A673 (cell line): ENCODE data around the gene SYNE2.

Experiments
- EZH2 ChIP-seq: fragments of 200-600 bp; sonication (generic); IDR thresholded peaks from 2 replicates; pipeline ENCODE4 v1.6.1; 2017; ENCODE audit warnings: borderline replicate concordance, low read depth, mild to moderate bottlenecking, mixed read lengths, antibody characterized with exemption, low read length; ENCODE audit not compliant: poor library complexity, severe bottlenecking
- TF ChIP-seq, protein P1 (sequence below): fragments of 300-800, 200-600 bp; sonication (generic); conservative IDR thresholded peaks from 2 replicates; pipeline ENCODE4 v1.5.1; 2017; ENCODE audit warnings: low read depth, mild to moderate bottlenecking, antibody characterized with exemption, low read length, moderate library complexity, mixed read lengths

DNA sequence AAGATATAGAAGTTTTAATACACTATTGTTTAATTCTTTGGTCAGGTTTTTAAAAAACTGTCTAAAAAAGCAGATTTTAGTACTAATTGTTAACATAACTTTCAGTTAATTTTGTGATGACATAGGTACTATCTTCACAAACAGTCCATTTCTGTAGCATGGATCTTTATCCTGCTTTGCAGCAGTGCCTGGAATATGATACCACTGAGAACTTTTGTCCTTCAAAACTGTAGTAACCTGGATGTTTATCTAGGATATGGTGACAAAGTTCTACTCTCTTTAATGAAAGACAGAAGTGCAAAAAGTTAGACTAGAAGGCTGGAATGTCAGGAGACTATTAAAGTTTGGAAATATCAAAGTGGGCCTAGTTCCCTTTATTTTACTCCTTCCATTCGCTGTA lies 159.9 kb downstream of the SYNE2 start:
- TF ChIP-seq, protein P1, sequence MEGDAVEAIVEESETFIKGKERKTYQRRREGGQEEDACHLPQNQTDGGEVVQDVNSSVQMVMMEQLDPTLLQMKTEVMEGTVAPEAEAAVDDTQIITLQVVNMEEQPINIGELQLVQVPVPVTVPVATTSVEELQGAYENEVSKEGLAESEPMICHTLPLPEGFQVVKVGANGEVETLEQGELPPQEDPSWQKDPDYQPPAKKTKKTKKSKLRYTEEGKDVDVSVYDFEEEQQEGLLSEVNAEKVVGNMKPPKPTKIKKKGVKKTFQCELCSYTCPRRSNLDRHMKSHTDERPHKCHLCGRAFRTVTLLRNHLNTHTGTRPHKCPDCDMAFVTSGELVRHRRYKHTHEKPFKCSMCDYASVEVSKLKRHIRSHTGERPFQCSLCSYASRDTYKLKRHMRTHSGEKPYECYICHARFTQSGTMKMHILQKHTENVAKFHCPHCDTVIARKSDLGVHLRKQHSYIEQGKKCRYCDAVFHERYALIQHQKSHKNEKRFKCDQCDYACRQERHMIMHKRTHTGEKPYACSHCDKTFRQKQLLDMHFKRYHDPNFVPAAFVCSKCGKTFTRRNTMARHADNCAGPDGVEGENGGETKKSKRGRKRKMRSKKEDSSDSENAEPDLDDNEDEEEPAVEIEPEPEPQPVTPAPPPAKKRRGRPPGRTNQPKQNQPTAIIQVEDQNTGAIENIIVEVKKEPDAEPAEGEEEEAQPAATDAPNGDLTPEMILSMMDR = no peak
- no peak for TF ChIP-seq EZH2
